SK-N-SH treated with all-trans-retinoic acid at 6 μM for 48 hours (cell line): Measurements from ENCODE around the gene LRFN2.

Experiments
- ATAC-seq: fragments of 200-7000 bp; cut with Tn5 transposase; 3 replicates; pipeline ENCODE4 v1.9.1; 2020; ENCODE audit warnings: mild to moderate bottlenecking, moderate library complexity
- ARNTL ChIP-seq: fragments of 450-650 bp; formaldehyde crosslinking; IDR thresholded peaks from 2 replicates; pipeline ENCODE4 v1.5.0; 2020; ENCODE audit warnings: low read depth, mild to moderate bottlenecking, moderate library complexity, borderline replicate concordance
- BACH2 ChIP-seq: fragments of 250-450 bp; sonication (Bioruptor Pico); IDR thresholded peaks from 2 replicates; pipeline ENCODE4 v1.9.0; 2021; ENCODE audit warnings: mild to moderate bottlenecking, borderline replicate concordance
- CREB5 ChIP-seq: fragments of 250-450 bp; sonication (Bioruptor Pico); IDR thresholded peaks from 2 replicates; pipeline ENCODE4 v1.5.1; 2020; ENCODE audit warnings: low read depth, mild to moderate bottlenecking, moderate library complexity
- CSDC2 ChIP-seq: fragments of 250-450 bp; sonication (Bioruptor Pico); IDR thresholded peaks from 2 replicates; pipeline ENCODE4 v1.5.0; 2020; ENCODE audit warnings: mild to moderate bottlenecking, moderate library complexity
- ESRRG ChIP-seq: fragments of 250-450 bp; sonication (Bioruptor Pico); IDR thresholded peaks from 2 replicates; pipeline ENCODE4 v1.6.1; 2021; ENCODE audit warnings: mild to moderate bottlenecking
- GLIS3 ChIP-seq: fragments of 250-450 bp; sonication (Bioruptor Pico); IDR thresholded peaks from 2 replicates; pipeline ENCODE4 v1.5.0; 2020; ENCODE audit warnings: mild to moderate bottlenecking, moderate library complexity
- ISL1 ChIP-seq: fragments of 250-450 bp; sonication (Bioruptor Pico); IDR thresholded peaks from 2 replicates; pipeline ENCODE4 v2.1.2; 2022; ENCODE audit warnings: mild to moderate bottlenecking, moderate library complexity
- OSR1 ChIP-seq: fragments of 250-450 bp; sonication (Bioruptor Pico); IDR thresholded peaks from 2 replicates; pipeline ENCODE4 v1.8.0; 2022; ENCODE audit warnings: moderate library complexity, mild to moderate bottlenecking, inconsistent platforms
- PPARA ChIP-seq: fragments of 250-450 bp; sonication (Bioruptor Pico); IDR thresholded peaks from 2 replicates; pipeline ENCODE4 v1.5.0; 2020; ENCODE audit warnings: mild to moderate bottlenecking, borderline replicate concordance
- RARB ChIP-seq: fragments of 250-450 bp; sonication (Bioruptor Pico); IDR thresholded peaks from 2 replicates; pipeline ENCODE4 v1.8.0; 2021; ENCODE audit warnings: mild to moderate bottlenecking, moderate library complexity
- SNAI2 ChIP-seq: fragments of 250-450 bp; sonication (Bioruptor Pico); IDR thresholded peaks from 2 replicates; pipeline ENCODE4 v1.5.0; 2020; ENCODE audit warnings: mild to moderate bottlenecking, moderate library complexity
- TCF4 ChIP-seq: fragments of 250-450 bp; sonication (Bioruptor Pico); IDR thresholded peaks from 2 replicates; pipeline ENCODE4 v1.8.0; 2021; ENCODE audit warnings: mild to moderate bottlenecking, moderate library complexity, borderline replicate concordance
- TOX ChIP-seq: fragments of 250-450 bp; sonication (Bioruptor Pico); IDR thresholded peaks from 2 replicates; pipeline ENCODE4 v1.8.0; 2021; ENCODE audit warnings: mild to moderate bottlenecking, moderate library complexity, borderline replicate concordance
- ZC3H10 ChIP-seq: fragments of 250-450 bp; sonication (Bioruptor Pico); IDR thresholded peaks from 2 replicates; pipeline ENCODE4 v1.5.1; 2021; ENCODE audit warnings: mild to moderate bottlenecking, moderate library complexity
- ZFP3 ChIP-seq: fragments of 250-450 bp; sonication (Bioruptor Pico); IDR thresholded peaks from 2 replicates; pipeline ENCODE4 v1.5.0; 2020; ENCODE audit warnings: mild to moderate bottlenecking, moderate library complexity
- ZFP30 ChIP-seq: fragments of 450-650 bp; formaldehyde crosslinking; IDR thresholded peaks from 2 replicates; pipeline ENCODE4 v1.5.0; 2022; ENCODE audit warnings: mild to moderate bottlenecking, moderate library complexity
- ZNF565 ChIP-seq: fragments of 450-650 bp; formaldehyde crosslinking; conservative IDR thresholded peaks from 2 replicates; pipeline ENCODE4 v1.5.0; 2020; ENCODE audit warnings: low read depth, mild to moderate bottlenecking, moderate library complexity
- ZNF70 ChIP-seq: fragments of 450-650 bp; formaldehyde crosslinking; IDR thresholded peaks from 2 replicates; pipeline ENCODE4 v1.5.0; 2020; ENCODE audit warnings: mild to moderate bottlenecking, moderate library complexity
- ZNF8 ChIP-seq: fragments of 450-650 bp; formaldehyde crosslinking; IDR thresholded peaks from 2 replicates; pipeline ENCODE4 v1.5.0; 2020; ENCODE audit warnings: mild to moderate bottlenecking, moderate library complexity
- TF ChIP-seq, protein P1 (sequence below): fragments of 250-450 bp; sonication (Bioruptor Pico); IDR thresholded peaks from 2 replicates; pipeline ENCODE4 v1.8.0; 2021; ENCODE audit warnings: low read depth, mild to moderate bottlenecking, moderate library complexity, borderline replicate concordance
- TF ChIP-seq, protein P2 (sequence below): fragments of 250-450 bp; sonication (Bioruptor Pico); IDR thresholded peaks from 2 replicates; pipeline ENCODE4 v1.5.0; 2020; ENCODE audit warnings: mild to moderate bottlenecking, moderate library complexity
- TF ChIP-seq, protein P3 (sequence below): fragments of 250-450 bp; sonication (Bioruptor Pico); IDR thresholded peaks from 2 replicates; pipeline ENCODE4 v1.8.0; 2020; ENCODE audit warnings: mild to moderate bottlenecking, moderate library complexity, borderline replicate concordance
- TF ChIP-seq, protein P4 (sequence below): fragments of 250-450 bp; sonication (Bioruptor Pico); IDR thresholded peaks from 2 replicates; pipeline ENCODE4 v1.5.1; 2021; ENCODE audit warnings: mild to moderate bottlenecking, moderate library complexity

LRFN2 gene

DNA sequence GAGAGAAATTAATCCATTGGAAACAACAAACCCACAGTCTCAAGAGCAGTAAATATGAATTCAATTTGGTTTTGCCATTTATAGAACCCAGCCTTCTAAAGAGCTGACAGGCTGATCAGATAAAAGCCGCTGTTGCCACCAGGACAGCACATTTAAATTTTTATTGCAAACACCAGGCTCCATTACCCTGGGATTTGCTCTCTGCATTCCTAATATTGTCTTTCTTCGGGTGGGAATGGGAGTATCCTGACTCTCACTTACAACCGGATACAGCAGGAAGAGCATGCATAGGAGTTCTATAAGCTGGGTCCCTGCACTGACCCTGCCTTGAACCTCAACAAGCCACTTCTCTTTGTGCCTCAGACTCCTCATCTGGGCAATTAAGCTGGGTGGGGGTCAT is 142.9 kb downstream of the LRFN2 start:
- no peak for ATAC-seq
- TF ChIP-seq ZNF70 (CRISPR knock-in tag) (no peak), OSR1 (no peak), TOX (no peak), ESRRG (CRISPR knock-in tag) (no peak), PPARA (no peak), RARB (no peak), ISL1 (CRISPR knock-in tag) (no peak), CSDC2 (CRISPR knock-in tag) (no peak), ZFP3 (CRISPR knock-in tag) (no peak; the same call in 1 of the 2 replicates), GLIS3 (CRISPR knock-in tag) (no peak), ARNTL (no peak), ZNF565 (CRISPR knock-in tag) (no peak), ZFP30 (CRISPR knock-in tag) (no peak)
- TF ChIP-seq, protein P1, sequence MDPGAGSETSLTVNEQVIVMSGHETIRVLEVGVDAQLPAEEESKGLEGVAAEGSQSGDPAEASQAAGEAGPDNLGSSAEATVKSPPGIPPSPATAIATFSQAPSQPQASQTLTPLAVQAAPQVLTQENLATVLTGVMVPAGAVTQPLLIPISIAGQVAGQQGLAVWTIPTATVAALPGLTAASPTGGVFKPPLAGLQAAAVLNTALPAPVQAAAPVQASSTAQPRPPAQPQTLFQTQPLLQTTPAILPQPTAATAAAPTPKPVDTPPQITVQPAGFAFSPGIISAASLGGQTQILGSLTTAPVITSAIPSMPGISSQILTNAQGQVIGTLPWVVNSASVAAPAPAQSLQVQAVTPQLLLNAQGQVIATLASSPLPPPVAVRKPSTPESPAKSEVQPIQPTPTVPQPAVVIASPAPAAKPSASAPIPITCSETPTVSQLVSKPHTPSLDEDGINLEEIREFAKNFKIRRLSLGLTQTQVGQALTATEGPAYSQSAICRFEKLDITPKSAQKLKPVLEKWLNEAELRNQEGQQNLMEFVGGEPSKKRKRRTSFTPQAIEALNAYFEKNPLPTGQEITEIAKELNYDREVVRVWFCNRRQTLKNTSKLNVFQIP = no peak

DNA sequence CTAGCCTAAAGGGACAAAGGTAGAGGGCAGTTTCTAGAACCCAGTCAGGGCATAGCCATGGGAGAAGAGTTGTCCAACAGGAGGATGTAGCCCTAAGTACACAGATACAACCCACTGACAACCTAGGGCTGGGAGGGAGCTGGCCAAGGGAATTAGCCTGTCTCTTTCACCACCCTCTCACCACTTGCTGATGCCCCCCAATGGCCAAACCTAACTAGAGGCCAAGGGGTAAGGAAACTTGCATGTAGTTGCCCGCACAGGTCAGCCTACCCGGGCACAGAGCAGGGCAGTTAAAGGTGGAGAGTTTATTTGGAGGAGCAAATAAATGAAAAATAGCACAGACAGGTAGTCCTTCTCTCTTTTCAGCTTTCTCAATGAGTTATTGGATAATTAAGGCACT is 143.3 kb downstream of the LRFN2 start:
- no peak for ATAC-seq
- TF ChIP-seq CSDC2 (CRISPR knock-in tag) = no peak
- no peak for TF ChIP-seq ZNF70 (CRISPR knock-in tag)
- no peak for TF ChIP-seq ESRRG (CRISPR knock-in tag)
- TF ChIP-seq, protein P2, sequence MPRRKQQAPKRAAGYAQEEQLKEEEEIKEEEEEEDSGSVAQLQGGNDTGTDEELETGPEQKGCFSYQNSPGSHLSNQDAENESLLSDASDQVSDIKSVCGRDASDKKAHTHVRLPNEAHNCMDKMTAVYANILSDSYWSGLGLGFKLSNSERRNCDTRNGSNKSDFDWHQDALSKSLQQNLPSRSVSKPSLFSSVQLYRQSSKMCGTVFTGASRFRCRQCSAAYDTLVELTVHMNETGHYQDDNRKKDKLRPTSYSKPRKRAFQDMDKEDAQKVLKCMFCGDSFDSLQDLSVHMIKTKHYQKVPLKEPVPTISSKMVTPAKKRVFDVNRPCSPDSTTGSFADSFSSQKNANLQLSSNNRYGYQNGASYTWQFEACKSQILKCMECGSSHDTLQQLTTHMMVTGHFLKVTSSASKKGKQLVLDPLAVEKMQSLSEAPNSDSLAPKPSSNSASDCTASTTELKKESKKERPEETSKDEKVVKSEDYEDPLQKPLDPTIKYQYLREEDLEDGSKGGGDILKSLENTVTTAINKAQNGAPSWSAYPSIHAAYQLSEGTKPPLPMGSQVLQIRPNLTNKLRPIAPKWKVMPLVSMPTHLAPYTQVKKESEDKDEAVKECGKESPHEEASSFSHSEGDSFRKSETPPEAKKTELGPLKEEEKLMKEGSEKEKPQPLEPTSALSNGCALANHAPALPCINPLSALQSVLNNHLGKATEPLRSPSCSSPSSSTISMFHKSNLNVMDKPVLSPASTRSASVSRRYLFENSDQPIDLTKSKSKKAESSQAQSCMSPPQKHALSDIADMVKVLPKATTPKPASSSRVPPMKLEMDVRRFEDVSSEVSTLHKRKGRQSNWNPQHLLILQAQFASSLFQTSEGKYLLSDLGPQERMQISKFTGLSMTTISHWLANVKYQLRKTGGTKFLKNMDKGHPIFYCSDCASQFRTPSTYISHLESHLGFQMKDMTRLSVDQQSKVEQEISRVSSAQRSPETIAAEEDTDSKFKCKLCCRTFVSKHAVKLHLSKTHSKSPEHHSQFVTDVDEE = no peak
- TF ChIP-seq CREB5 = no peak
- no peak for TF ChIP-seq ZNF8 (CRISPR knock-in tag)
- no peak for TF ChIP-seq ZFP30 (CRISPR knock-in tag)
- TF ChIP-seq BACH2 (CRISPR knock-in tag) = no peak
- TF ChIP-seq, protein P3, sequence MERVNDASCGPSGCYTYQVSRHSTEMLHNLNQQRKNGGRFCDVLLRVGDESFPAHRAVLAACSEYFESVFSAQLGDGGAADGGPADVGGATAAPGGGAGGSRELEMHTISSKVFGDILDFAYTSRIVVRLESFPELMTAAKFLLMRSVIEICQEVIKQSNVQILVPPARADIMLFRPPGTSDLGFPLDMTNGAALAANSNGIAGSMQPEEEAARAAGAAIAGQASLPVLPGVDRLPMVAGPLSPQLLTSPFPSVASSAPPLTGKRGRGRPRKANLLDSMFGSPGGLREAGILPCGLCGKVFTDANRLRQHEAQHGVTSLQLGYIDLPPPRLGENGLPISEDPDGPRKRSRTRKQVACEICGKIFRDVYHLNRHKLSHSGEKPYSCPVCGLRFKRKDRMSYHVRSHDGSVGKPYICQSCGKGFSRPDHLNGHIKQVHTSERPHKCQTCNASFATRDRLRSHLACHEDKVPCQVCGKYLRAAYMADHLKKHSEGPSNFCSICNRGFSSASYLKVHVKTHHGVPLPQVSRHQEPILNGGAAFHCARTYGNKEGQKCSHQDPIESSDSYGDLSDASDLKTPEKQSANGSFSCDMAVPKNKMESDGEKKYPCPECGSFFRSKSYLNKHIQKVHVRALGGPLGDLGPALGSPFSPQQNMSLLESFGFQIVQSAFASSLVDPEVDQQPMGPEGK (CRISPR knock-in tag) = no peak
- TF ChIP-seq OSR1 = no peak
- no peak for TF ChIP-seq TOX
- TF ChIP-seq SNAI2 (CRISPR knock-in tag) = no peak
- TF ChIP-seq RARB = no peak
- TF ChIP-seq GLIS3 (CRISPR knock-in tag) = no peak
- no peak for TF ChIP-seq ZC3H10
- TF ChIP-seq, protein P4, sequence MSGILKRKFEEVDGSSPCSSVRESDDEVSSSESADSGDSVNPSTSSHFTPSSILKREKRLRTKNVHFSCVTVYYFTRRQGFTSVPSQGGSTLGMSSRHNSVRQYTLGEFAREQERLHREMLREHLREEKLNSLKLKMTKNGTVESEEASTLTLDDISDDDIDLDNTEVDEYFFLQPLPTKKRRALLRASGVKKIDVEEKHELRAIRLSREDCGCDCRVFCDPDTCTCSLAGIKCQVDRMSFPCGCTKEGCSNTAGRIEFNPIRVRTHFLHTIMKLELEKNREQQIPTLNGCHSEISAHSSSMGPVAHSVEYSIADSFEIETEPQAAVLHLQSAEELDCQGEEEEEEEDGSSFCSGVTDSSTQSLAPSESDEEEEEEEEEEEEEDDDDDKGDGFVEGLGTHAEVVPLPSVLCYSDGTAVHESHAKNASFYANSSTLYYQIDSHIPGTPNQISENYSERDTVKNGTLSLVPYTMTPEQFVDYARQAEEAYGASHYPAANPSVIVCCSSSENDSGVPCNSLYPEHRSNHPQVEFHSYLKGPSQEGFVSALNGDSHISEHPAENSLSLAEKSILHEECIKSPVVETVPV (CRISPR knock-in tag) = no peak

DNA sequence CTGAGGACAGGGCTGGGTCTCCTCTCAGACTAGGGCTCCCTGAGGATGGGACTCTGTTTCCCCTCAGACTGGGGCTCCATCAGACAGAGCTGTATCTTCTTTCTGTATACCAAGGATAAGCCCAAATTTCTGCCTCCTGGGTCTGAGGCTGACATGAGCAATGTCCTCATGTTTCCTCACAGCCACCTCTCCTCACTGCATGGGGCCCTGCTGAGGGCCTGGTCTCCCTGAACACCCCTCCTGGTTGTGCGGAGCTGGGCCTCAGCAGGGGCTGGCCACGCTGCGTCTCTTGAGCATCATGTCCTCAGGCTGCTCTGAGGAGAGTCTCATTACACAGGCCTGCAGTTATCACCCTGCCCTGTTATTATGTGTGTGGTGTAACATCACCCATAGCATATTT is 144.6 kb downstream of the LRFN2 start:
- no peak for ATAC-seq
- no peak for TF ChIP-seq ZNF70 (CRISPR knock-in tag)
- no peak for TF ChIP-seq TCF4 (CRISPR knock-in tag)
- no peak for TF ChIP-seq RARB
- TF ChIP-seq, protein P4 (CRISPR knock-in tag) = no peak
- TF ChIP-seq, all 23 proteins: peak for 0
